H9 (cell line): ENCODE measurements around the gene ZNF619. TPM values are rescaled to one million over a fixed set of nuclear protein-coding genes. Genes with fewer than 3 reads are reported as not detected.

Experiments
- DNase-seq: peaks from one replicate; pipeline ENCODE4 v3.0.0-alpha.2; 2017
- H2AFZ ChIP-seq: one replicate; pipeline ENCODE4 v1.6.1; 2013; ENCODE audit warnings: mild to moderate bottlenecking, low read length, control low read depth, moderate library complexity
- H2AK5ac ChIP-seq: 2 replicates; pipeline ENCODE4 v1.6.1; 2013; ENCODE audit warnings: low read length, control low read depth, mixed read lengths; ENCODE audit not compliant: insufficient read length
- H2BK120ac ChIP-seq: one replicate; pipeline ENCODE4 v1.6.1; 2013; ENCODE audit warnings: low read depth, mild to moderate bottlenecking, low read length, control low read depth, inconsistent platforms; ENCODE audit not compliant: poor library complexity, severe bottlenecking
- H2BK12ac ChIP-seq: 2 replicates; pipeline ENCODE4 v1.6.1; 2013; ENCODE audit warnings: low read length, control low read depth, mixed read lengths, low read depth; ENCODE audit not compliant: insufficient read length
- H2BK15ac ChIP-seq: 2 replicates; pipeline ENCODE4 v1.6.1; 2013; ENCODE audit warnings: low read depth, low read length, control low read depth
- H2BK20ac ChIP-seq: one replicate; pipeline ENCODE4 v1.6.1; 2013; ENCODE audit warnings: low read depth, mild to moderate bottlenecking, low read length, control low read depth, inconsistent platforms; ENCODE audit not compliant: poor library complexity, severe bottlenecking
- H2BK5ac ChIP-seq: 2 replicates; pipeline ENCODE4 v1.6.1; 2013; ENCODE audit warnings: low read length, control low read depth, mixed read lengths; ENCODE audit not compliant: insufficient read length
- H3K14ac ChIP-seq: 2 replicates; pipeline ENCODE4 v1.6.1; 2013; ENCODE audit warnings: low read length, control low read depth; ENCODE audit not compliant: insufficient read depth
- H3K18ac ChIP-seq: 2 replicates; pipeline ENCODE4 v1.6.1; 2013; ENCODE audit warnings: low read depth, mild to moderate bottlenecking, mixed read lengths, low read length, control low read depth; ENCODE audit not compliant: insufficient read length
- H3K23ac ChIP-seq: 2 replicates; pipeline ENCODE4 v1.6.1; 2013; ENCODE audit warnings: low read length, control low read depth, mixed read lengths, low read depth; ENCODE audit not compliant: insufficient read length
- H3K23me2 ChIP-seq: 2 replicates; pipeline ENCODE4 v1.6.1; 2013; ENCODE audit warnings: low read depth, mild to moderate bottlenecking, mixed read lengths, low read length, control low read depth; ENCODE audit not compliant: insufficient read length, poor library complexity, severe bottlenecking
- H3K27ac ChIP-seq: 2 replicates; pipeline ENCODE4 v1.5.1; 2013; ENCODE audit warnings: low read length, control low read depth, mixed read lengths, low read depth; ENCODE audit not compliant: insufficient read length
- H3K27me3 ChIP-seq: 2 replicates; pipeline ENCODE4 v1.6.1; 2013; ENCODE audit warnings: low read length, control low read depth, inconsistent platforms; ENCODE audit not compliant: insufficient read depth
- H3K4ac ChIP-seq: 2 replicates; pipeline ENCODE4 v1.6.1; 2013; ENCODE audit warnings: low read depth, mild to moderate bottlenecking, control low read depth, inconsistent platforms, low read length, moderate library complexity
- H3K4me1 ChIP-seq: 2 replicates; pipeline ENCODE4 v1.6.1; 2013; ENCODE audit warnings: low read length, control low read depth, inconsistent platforms; ENCODE audit not compliant: insufficient read depth
- H3K4me2 ChIP-seq: 2 replicates; pipeline ENCODE4 v1.6.1; 2013; ENCODE audit warnings: low read length, control low read depth, mixed read lengths; ENCODE audit not compliant: insufficient read length, insufficient read depth
- H3K56ac ChIP-seq: 2 replicates; pipeline ENCODE4 v1.6.1; 2013; ENCODE audit warnings: low read depth, mild to moderate bottlenecking, mixed read lengths, low read length, control low read depth; ENCODE audit not compliant: insufficient read length
- H3K79me1 ChIP-seq: 2 replicates; pipeline ENCODE4 v1.6.1; 2013; ENCODE audit warnings: low read depth, mild to moderate bottlenecking, moderate library complexity, low read length, control low read depth, inconsistent platforms; ENCODE audit not compliant: insufficient read depth, poor library complexity, severe bottlenecking
- H3K79me2 ChIP-seq: 2 replicates; pipeline ENCODE4 v1.6.1; 2013; ENCODE audit warnings: low read length, control low read depth, inconsistent platforms; ENCODE audit not compliant: insufficient read depth
- H3K9ac ChIP-seq: 2 replicates; pipeline ENCODE4 v1.6.1; 2013; ENCODE audit warnings: low read length, control low read depth, mixed read lengths; ENCODE audit not compliant: insufficient read length; ENCODE audit errors: extremely low read depth
- H3K9me3 ChIP-seq: one replicate; pipeline ENCODE4 v1.6.1; 2013; ENCODE audit warnings: low read depth, low read length, inconsistent platforms; ENCODE audit not compliant: control insufficient read depth
- H3T11ph ChIP-seq: one replicate; pipeline ENCODE4 v1.6.1; 2013; ENCODE audit warnings: mild to moderate bottlenecking, low read length, control low read depth, inconsistent platforms
- H4K20me1 ChIP-seq: one replicate; pipeline ENCODE4 v1.6.1; 2013; ENCODE audit not compliant: control insufficient read depth, insufficient read length, insufficient read depth
- H4K5ac ChIP-seq: 2 replicates; pipeline ENCODE4 v1.6.1; 2013; ENCODE audit warnings: low read depth, mild to moderate bottlenecking, mixed read lengths, low read length, control low read depth; ENCODE audit not compliant: insufficient read length
- H4K8ac ChIP-seq: replicated peaks from 2 replicates; pipeline ENCODE4 v1.6.1; 2013; ENCODE audit warnings: low read length, control low read depth, mixed read lengths, low read depth; ENCODE audit not compliant: insufficient read length
- H4K91ac ChIP-seq: 2 replicates; pipeline ENCODE4 v1.6.1; 2013; ENCODE audit warnings: low read depth, mild to moderate bottlenecking, moderate library complexity, mixed read lengths, low read length, control low read depth; ENCODE audit not compliant: insufficient read length
- H3K27ac Mint-ChIP-seq, 3 experiments: 2 replicates in 2 of 3; 3 replicates in 1 of 3; pipeline ENCODE4 v1.8.0; 2020 to 2021; ENCODE audit warnings: mixed read lengths in 3 of 3, mild to moderate bottlenecking in 1 of 3, moderate library complexity in 1 of 3
- H3K27me3 Mint-ChIP-seq: 2 replicates; pipeline ENCODE4 v1.8.0; 2021; ENCODE audit warnings: low read depth, mild to moderate bottlenecking, moderate library complexity, mixed read lengths
- H3K36me3 Mint-ChIP-seq, 3 experiments: 2 replicates in 2 of 3; 3 replicates in 1 of 3; pipeline ENCODE4 v1.8.0; 2020 to 2021; ENCODE audit warnings: low read depth in 3 of 3, mixed read lengths in 3 of 3; ENCODE audit not compliant: insufficient read depth in 1 of 3
- H3K4me1 Mint-ChIP-seq, 2 experiments: 2 replicates each; pipeline ENCODE4 v1.8.0; 2020; ENCODE audit warnings: mixed read lengths in 2 of 2
- H3K4me3 Mint-ChIP-seq, 2 experiments: 2 replicates in 1 of 2; 3 replicates in 1 of 2; pipeline ENCODE4 v1.8.0; 2020 to 2021; ENCODE audit warnings: mild to moderate bottlenecking in 2 of 2, mixed read lengths in 2 of 2, moderate library complexity in 1 of 2
- H3K9me3 Mint-ChIP-seq, 2 experiments: 2 replicates in 1 of 2; 3 replicates in 1 of 2; pipeline ENCODE4 v1.8.0; 2020; ENCODE audit warnings: mild to moderate bottlenecking in 2 of 2, mixed read lengths in 2 of 2, moderate library complexity in 1 of 2
- WGBS: extraction: QIAGEN DNeasy Blood & Tissue Kit; methylation state at CpG from one replicate; pipeline ENCODE4 v1.1.7; 2013; ENCODE audit warnings: missing lambda C conversion rate, low lambda C conversion rate, mixed read lengths; ENCODE audit not compliant: insufficient read length; ENCODE audit errors: extremely low coverage; 5-methylcytosine and 5-hydroxymethylcytosine counted together
- total RNA-seq: library from RNA; stranded (reverse); gene quantifications from 2 replicates; pipeline ENCODE4 v1.2.1, GENCODE V29; 2021
- TF ChIP-seq, protein P1 (sequence below): fragments of 200-600 bp; sonication (generic); conservative IDR thresholded peaks from 3 replicates; pipeline ENCODE4 v1.8.0; 2021; ENCODE audit warnings: antibody characterized with exemption, mild to moderate bottlenecking

ZNF619 gene
- total RNA-seq, 1 experiment from 2014 or later = 4.8 TPM

DNA sequence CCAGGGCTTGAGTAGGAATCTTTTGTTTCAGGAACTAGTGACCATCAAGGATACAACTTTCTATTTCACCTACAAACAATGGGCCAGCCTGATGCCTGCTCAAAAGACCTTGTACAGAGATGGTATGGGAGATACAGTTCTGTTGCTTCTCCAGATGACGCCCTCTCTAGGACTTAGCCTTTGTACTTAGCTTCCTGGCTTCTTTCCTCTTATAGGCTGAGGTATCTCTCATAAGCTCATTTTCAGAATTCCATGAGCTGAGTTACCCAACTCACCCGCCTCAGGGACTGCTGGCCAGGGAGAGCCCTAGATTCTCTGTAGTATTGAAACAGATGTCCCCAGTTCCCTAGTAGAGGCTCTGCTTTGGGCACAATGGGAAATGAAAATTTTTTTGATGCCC, 20.4 kb downstream of the ZNF619 start:
- Histone ChIP-seq H2AK5ac (no peak overlapping the region), H3K4me1 (no peaks in the 10 kb centered on the region; the same call in 1 of the 2 replicates), H2BK120ac (no peak overlapping the region), H3K9ac (no peak overlapping the region), H3K4me2 (no peak overlapping the region), H3K27me3 (no peaks in the 10 kb centered on the region), H3K9me3 (no peaks in the 10 kb centered on the region), H2BK5ac (no peak overlapping the region), H3K23ac (no peak overlapping the region), H3K27ac (no peak overlapping the region), H2AFZ (no peak overlapping the region), H3K79me1 (no peaks in the 10 kb centered on the region), H2BK20ac (no peak overlapping the region), H3K14ac (no peak overlapping the region), H3K56ac (no peak overlapping the region), H4K5ac (no peak overlapping the region), H4K91ac (no peak overlapping the region), H4K8ac (no peak overlapping the region), H3K23me2 (no peaks in the 10 kb centered on the region), H3K18ac (no peak overlapping the region), H2BK12ac (no peak overlapping the region), H2BK15ac (no peak overlapping the region), H4K20me1 (no peaks in the 10 kb centered on the region), H3T11ph (no peak overlapping the region), H3K79me2 (no peaks in the 10 kb centered on the region), H3K4ac (no peak overlapping the region)
- TF ChIP-seq, protein P1, sequence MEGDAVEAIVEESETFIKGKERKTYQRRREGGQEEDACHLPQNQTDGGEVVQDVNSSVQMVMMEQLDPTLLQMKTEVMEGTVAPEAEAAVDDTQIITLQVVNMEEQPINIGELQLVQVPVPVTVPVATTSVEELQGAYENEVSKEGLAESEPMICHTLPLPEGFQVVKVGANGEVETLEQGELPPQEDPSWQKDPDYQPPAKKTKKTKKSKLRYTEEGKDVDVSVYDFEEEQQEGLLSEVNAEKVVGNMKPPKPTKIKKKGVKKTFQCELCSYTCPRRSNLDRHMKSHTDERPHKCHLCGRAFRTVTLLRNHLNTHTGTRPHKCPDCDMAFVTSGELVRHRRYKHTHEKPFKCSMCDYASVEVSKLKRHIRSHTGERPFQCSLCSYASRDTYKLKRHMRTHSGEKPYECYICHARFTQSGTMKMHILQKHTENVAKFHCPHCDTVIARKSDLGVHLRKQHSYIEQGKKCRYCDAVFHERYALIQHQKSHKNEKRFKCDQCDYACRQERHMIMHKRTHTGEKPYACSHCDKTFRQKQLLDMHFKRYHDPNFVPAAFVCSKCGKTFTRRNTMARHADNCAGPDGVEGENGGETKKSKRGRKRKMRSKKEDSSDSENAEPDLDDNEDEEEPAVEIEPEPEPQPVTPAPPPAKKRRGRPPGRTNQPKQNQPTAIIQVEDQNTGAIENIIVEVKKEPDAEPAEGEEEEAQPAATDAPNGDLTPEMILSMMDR = no peak
- no peaks in the 10 kb centered on the region; the same call in 1 of the 2 replicates for H3K27me3 Mint-ChIP-seq
- H3K4me3 Mint-ChIP-seq = no peak overlapping the region
- no peak overlapping the region for H3K27ac Mint-ChIP-seq
- no peaks in the 10 kb centered on the region; a peak in 1 of 5 replicates for H3K9me3 Mint-ChIP-seq
- no CpG with 5 or more reads among the region's 2 CpGs for WGBS
- peaks cover 8 to 18% of the 10 kb centered on the region in 2 experiments for H3K4me1 Mint-ChIP-seq
- no peaks in the 10 kb centered on the region for H3K36me3 Mint-ChIP-seq
- no peak for DNase-seq
